ENCODE data around the gene PLXNA4.

DNA sequence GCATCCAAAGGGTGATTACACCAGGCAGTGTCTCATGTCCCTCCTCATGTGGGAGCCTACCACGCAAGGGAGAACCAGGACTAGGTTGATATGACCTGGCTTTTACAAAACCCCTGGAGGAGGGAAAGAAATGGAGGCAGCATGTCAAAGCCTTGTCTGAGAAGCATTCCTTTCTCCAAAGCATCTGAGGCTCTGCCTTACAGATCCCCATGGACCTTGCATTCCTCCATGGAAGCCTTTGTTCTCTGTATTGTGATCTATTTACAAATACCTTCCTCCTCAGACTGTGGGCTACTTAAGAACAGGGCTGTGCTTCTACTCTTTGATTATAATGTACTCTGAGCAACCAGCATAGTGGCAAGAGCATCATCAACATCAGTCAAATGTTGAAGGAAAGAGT lies 197.0 kb downstream of the PLXNA4 start:
- TF ChIP-seq, protein P1, sequence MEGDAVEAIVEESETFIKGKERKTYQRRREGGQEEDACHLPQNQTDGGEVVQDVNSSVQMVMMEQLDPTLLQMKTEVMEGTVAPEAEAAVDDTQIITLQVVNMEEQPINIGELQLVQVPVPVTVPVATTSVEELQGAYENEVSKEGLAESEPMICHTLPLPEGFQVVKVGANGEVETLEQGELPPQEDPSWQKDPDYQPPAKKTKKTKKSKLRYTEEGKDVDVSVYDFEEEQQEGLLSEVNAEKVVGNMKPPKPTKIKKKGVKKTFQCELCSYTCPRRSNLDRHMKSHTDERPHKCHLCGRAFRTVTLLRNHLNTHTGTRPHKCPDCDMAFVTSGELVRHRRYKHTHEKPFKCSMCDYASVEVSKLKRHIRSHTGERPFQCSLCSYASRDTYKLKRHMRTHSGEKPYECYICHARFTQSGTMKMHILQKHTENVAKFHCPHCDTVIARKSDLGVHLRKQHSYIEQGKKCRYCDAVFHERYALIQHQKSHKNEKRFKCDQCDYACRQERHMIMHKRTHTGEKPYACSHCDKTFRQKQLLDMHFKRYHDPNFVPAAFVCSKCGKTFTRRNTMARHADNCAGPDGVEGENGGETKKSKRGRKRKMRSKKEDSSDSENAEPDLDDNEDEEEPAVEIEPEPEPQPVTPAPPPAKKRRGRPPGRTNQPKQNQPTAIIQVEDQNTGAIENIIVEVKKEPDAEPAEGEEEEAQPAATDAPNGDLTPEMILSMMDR (IDR thresholded peaks at IDR 0.05) = no peak
- TF ChIP-seq ZNF317 (CRISPR knock-in tag; IDR thresholded peaks at IDR 0.05; ENCODE audit: borderline replicate concordance, low read depth) = no peak
- TF ChIP-seq ETV6 (CRISPR knock-in tag; IDR thresholded peaks at IDR 0.05) = no peak
- TF ChIP-seq NFE2L1 (CRISPR knock-in tag; IDR thresholded peaks at IDR 0.05) = no peak
- TF ChIP-seq, protein P2, sequence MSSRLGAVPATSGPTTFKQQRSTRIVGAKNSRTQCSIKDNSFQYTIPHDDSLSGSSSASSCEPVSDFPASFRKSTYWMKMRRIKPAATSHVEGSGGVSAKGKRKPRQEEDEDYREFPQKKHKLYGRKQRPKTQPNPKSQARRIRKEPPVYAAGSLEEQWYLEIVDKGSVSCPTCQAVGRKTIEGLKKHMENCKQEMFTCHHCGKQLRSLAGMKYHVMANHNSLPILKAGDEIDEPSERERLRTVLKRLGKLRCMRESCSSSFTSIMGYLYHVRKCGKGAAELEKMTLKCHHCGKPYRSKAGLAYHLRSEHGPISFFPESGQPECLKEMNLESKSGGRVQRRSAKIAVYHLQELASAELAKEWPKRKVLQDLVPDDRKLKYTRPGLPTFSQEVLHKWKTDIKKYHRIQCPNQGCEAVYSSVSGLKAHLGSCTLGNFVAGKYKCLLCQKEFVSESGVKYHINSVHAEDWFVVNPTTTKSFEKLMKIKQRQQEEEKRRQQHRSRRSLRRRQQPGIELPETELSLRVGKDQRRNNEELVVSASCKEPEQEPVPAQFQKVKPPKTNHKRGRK (CRISPR knock-in tag; IDR thresholded peaks at IDR 0.05; ENCODE audit: borderline replicate concordance) = no peak
- TF ChIP-seq, protein P3, sequence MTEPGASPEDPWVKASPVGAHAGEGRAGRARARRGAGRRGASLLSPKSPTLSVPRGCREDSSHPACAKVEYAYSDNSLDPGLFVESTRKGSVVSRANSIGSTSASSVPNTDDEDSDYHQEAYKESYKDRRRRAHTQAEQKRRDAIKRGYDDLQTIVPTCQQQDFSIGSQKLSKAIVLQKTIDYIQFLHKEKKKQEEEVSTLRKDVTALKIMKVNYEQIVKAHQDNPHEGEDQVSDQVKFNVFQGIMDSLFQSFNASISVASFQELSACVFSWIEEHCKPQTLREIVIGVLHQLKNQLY (CRISPR knock-in tag; IDR thresholded peaks at IDR 0.05) = no peak
- TF ChIP-seq, protein P4, sequence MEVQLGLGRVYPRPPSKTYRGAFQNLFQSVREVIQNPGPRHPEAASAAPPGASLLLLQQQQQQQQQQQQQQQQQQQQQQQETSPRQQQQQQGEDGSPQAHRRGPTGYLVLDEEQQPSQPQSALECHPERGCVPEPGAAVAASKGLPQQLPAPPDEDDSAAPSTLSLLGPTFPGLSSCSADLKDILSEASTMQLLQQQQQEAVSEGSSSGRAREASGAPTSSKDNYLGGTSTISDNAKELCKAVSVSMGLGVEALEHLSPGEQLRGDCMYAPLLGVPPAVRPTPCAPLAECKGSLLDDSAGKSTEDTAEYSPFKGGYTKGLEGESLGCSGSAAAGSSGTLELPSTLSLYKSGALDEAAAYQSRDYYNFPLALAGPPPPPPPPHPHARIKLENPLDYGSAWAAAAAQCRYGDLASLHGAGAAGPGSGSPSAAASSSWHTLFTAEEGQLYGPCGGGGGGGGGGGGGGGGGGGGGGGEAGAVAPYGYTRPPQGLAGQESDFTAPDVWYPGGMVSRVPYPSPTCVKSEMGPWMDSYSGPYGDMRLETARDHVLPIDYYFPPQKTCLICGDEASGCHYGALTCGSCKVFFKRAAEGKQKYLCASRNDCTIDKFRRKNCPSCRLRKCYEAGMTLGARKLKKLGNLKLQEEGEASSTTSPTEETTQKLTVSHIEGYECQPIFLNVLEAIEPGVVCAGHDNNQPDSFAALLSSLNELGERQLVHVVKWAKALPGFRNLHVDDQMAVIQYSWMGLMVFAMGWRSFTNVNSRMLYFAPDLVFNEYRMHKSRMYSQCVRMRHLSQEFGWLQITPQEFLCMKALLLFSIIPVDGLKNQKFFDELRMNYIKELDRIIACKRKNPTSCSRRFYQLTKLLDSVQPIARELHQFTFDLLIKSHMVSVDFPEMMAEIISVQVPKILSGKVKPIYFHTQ (CRISPR knock-in tag; IDR thresholded peaks at IDR 0.05) = no peak
- no peak for TF ChIP-seq FOXJ3 (CRISPR knock-in tag; IDR thresholded peaks at IDR 0.05; ENCODE audit: borderline replicate concordance)
- no peak for TF ChIP-seq NR3C1 (CRISPR knock-in tag; conservative IDR thresholded peaks at IDR 0.05; ENCODE audit: low read depth)
- TF ChIP-seq MXD4 (CRISPR knock-in tag; IDR thresholded peaks at IDR 0.05; ENCODE audit: borderline replicate concordance) = no peak
- TF ChIP-seq ELF4 (CRISPR knock-in tag; IDR thresholded peaks at IDR 0.05; ENCODE audit: low read depth) = no peak
- TF ChIP-seq, protein P5, sequence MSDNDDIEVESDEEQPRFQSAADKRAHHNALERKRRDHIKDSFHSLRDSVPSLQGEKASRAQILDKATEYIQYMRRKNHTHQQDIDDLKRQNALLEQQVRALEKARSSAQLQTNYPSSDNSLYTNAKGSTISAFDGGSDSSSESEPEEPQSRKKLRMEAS (CRISPR knock-in tag; IDR thresholded peaks at IDR 0.05) = no peak

Data from WTC11 (cell line).